ENCODE data around the gene CNKSR2. TPM values are rescaled to one million over a fixed set of nuclear protein-coding genes. Genes with fewer than 3 reads are reported as not detected.

CNKSR2 gene
- 1 to 10 TPM; 2.9 to 3.8 TPM for total RNA-seq

DNA sequence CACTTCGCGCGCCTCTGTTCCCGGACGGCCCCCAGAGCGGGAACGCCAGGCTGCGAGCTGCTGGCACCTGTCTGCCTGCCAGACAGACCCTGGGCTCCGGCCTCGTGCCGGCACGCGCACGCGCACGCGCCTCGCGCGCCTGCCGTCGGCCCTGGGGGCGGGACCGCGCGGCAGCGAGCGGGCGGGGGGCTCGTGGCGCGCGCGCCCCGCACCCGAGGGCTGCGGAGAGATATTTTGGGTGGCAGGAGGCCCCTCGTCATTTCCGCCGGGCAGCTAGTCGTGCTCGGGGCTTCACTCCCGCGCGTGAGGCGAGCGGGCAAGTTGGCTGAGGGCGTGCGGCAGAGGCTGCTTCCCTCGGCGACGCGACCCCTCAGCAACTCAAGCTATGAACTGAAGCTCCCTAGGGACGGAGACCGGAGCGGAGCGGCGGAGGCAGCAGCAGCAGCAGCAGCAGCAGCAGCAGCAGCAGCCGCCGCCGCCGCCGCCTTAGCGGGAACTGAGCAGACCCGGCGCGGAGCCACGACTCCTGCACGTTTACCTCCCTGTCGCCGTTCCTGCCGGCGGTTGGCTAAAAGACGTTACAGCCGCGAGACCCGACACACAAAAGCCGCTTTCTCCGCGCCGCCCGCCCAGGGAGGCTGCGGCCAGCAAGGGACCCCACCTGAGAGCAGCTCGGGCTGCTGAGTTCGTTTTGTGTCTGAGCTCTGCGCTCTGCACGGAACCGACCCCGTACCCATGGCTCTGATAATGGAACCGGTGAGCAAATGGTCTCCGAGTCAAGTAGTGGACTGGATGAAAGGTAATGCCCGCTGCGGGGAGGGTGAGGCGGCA lies at the start of gene CNKSR2:
Gene CNKSR2 (plus strand): TSS at position 256 of the 831 bp plus-strand sequence. CDS start 480 bp downstream, at position 736.
- no peak within 1 kb of the TSS for H3K27ac Mint-ChIP-seq
- DNase-seq = peak; percentile 56
- CTCF ChIA-PET = interaction anchor here (0.6 to 1.5 kb wide), 3 partner anchors 106 to 606 kb away, joined by 3 read pairs; no protein-coding TSS in a partner anchor
- peak within 1 kb of the TSS; percentile 77 for H3K4me3 Mint-ChIP-seq
- POLR2A ChIA-PET = interaction anchor here (2.3 kb wide), 1 partner anchor 64 kb away, joined by 11 read pairs; no protein-coding TSS in a partner anchor
- peaks cover 14% of the 10 kb centered on the region for H3K27me3 Mint-ChIP-seq
- H3K9me3 Mint-ChIP-seq = no peaks in the 10 kb centered on the region
- peaks cover 25% of the 10 kb centered on the region for H3K4me1 Mint-ChIP-seq
- no peaks in the 10 kb centered on the region for H3K36me3 Mint-ChIP-seq (ENCODE audit: low read depth)

GRCh38 chrX:21354725-21355124 lies 19.5 kb upstream of the CNKSR2 start:
- no peak for DNase-seq
- H3K27ac Mint-ChIP-seq = no peak overlapping the region
- H3K9me3 Mint-ChIP-seq = peaks cover 12% of the 10 kb centered on the region
- no peak overlapping the region for H3K4me3 Mint-ChIP-seq
- H3K4me1 Mint-ChIP-seq = no peaks in the 10 kb centered on the region
- H3K36me3 Mint-ChIP-seq (ENCODE audit: low read depth) = no peaks in the 10 kb centered on the region
- CTCF ChIA-PET = no interaction called here
- POLR2A ChIA-PET = no interaction called here
- H3K27me3 Mint-ChIP-seq = no peaks in the 10 kb centered on the region

DNA sequence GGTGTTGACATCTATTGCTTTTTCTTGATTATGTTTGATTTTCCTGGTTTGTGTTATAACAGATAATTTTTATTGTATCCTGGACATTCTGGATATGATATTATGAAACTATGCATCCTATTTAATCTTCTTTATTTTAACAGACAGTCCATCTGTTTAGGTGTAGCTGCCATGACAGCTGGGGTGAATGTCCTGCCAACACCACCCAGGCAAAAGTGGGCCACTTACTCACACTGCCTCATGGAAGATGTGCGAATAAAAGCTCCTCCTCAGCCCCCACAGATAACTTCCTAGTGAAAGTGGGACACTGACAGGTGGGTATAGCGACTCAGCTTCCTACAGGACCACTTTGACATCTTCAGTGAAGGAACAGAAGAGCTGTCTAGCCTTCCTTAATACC lies 18.4 kb upstream of the CNKSR2 start:
- CTCF ChIA-PET = no interaction called here
- H3K27ac Mint-ChIP-seq = no peak overlapping the region
- peaks cover 4% of the 10 kb centered on the region for H3K9me3 Mint-ChIP-seq

GRCh38 chrX:21369613-21370012 lies 4.6 kb upstream of the CNKSR2 start:
- ChIA-PET CTCF (no interaction called here), POLR2A (no interaction called here)
- H3K36me3 Mint-ChIP-seq (ENCODE audit: low read depth) = no peaks in the 10 kb centered on the region
- H3K9me3 Mint-ChIP-seq = no peaks in the 10 kb centered on the region
- no peak overlapping the region for H3K4me3 Mint-ChIP-seq
- H3K27me3 Mint-ChIP-seq = peaks cover 8% of the 10 kb centered on the region
- DNase-seq = no peak
- no peak overlapping the region for H3K27ac Mint-ChIP-seq
- peaks cover 5% of the 10 kb centered on the region for H3K4me1 Mint-ChIP-seq

More for the DNA sequence above, 18.4 kb upstream of the CNKSR2 start:
- Mint-ChIP-seq H3K27me3 (no peaks in the 10 kb centered on the region), H3K4me3 (no peak overlapping the region), H3K36me3 (ENCODE audit: low read depth) (no peaks in the 10 kb centered on the region), H3K4me1 (no peaks in the 10 kb centered on the region)
- DNase-seq = no peak
- POLR2A ChIA-PET = no interaction called here

DNA sequence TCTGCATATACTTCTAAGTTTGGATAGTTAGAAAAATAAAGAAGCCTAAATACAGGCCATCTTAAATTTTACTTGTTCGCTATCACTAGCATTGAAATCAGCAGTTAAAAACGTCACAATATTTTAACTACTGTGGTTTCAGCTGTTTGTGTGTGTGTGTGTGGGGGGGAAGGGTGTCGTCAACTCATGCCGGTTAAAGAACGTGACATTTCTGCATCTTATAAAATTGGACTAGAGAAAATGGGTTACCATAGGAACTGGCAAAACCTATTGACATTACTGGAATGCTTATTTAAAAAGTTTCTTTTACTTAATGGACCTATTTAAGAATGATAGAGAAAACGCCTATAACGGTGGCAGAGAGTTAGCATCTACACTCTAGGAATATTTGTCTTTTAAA lies 1.2 kb upstream of the CNKSR2 start:
- DNase-seq = no peak
- Mint-ChIP-seq H3K27me3 (peaks cover 17% of the 10 kb centered on the region), H3K27ac (no peak overlapping the region), H3K9me3 (no peaks in the 10 kb centered on the region), H3K4me3 (no peak overlapping the region), H3K4me1 (peaks cover 20% of the 10 kb centered on the region), H3K36me3 (ENCODE audit: low read depth) (no peaks in the 10 kb centered on the region)
- ChIA-PET POLR2A (no interaction called here), CTCF (interaction anchor here (1.7 kb wide), 1 partner anchor 107 kb away, joined by 4 read pairs; no protein-coding TSS in a partner anchor)

GRCh38 chrX:21373637-21374162 lies 518 bp upstream of the CNKSR2 start:
- peaks cover 22% of the 10 kb centered on the region for H3K4me1 Mint-ChIP-seq
- peak; percentile 15 for DNase-seq
- H3K9me3 Mint-ChIP-seq = no peaks in the 10 kb centered on the region
- H3K27ac Mint-ChIP-seq = no peak overlapping the region
- POLR2A ChIA-PET = interaction anchor here (2.3 kb wide), 1 partner anchor 65 kb away, joined by 11 read pairs; no protein-coding TSS in a partner anchor
- peaks cover 17% of the 10 kb centered on the region for H3K27me3 Mint-ChIP-seq
- peak overlapping the region; percentile 64 for H3K4me3 Mint-ChIP-seq
- no peaks in the 10 kb centered on the region for H3K36me3 Mint-ChIP-seq (ENCODE audit: low read depth)
- CTCF ChIA-PET = interaction anchor here (0.6 to 1.5 kb wide), 2 partner anchors 106 to 606 kb away, joined by 3 read pairs; no protein-coding TSS in a partner anchor

DNA sequence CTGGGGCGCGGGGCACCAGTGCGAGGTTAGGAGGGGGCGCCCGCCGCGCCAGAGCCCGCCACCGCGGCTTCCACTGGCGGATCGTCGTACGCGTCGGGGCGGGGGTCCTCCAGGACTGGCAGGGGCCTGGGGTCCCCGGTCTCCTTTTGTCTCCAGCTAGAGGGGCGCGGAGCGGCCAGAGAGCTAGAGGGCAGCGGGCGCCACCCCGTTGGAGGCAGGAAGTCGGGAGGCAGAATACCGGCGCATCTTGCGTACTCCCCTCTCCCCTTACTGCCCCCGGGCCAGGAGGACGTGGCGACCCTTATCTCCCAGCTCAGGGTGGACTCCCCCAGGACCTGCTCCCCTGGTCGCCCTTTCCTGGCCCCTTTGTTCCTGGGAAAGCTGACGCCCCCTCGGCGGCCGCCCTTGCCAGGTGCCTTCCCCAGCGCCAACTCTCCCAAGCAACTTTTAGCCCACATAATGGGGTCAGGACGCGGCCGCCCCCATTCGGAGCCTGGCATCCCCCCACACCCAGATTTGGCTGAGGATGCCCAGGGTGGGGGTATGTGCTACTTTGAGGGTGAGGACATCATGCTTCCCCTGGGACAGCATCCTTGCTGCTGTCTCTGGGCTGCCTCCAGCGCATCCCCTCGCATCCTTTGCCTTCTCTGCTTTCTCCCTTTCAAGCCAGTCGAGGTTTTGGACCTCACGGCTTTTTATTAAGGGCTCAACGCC lies 933 bp downstream of the CNKSR2 start:
- no peaks in the 10 kb centered on the region for H3K9me3 Mint-ChIP-seq
- peaks cover 25% of the 10 kb centered on the region for H3K4me1 Mint-ChIP-seq
- no peak for DNase-seq
- H3K27me3 Mint-ChIP-seq = peaks cover 14% of the 10 kb centered on the region
- peak overlapping the region; percentile 77 for H3K4me3 Mint-ChIP-seq
- ChIA-PET CTCF (interaction anchor here (1.0 to 1.5 kb wide), 2 partner anchors 105 to 123 kb away, joined by 3 read pairs; no protein-coding TSS in a partner anchor), POLR2A (interaction anchor here (2.3 kb wide), 1 partner anchor 64 kb away, joined by 11 read pairs; no protein-coding TSS in a partner anchor)
- no peak overlapping the region for H3K27ac Mint-ChIP-seq
- no peaks in the 10 kb centered on the region for H3K36me3 Mint-ChIP-seq (ENCODE audit: low read depth)

DNA sequence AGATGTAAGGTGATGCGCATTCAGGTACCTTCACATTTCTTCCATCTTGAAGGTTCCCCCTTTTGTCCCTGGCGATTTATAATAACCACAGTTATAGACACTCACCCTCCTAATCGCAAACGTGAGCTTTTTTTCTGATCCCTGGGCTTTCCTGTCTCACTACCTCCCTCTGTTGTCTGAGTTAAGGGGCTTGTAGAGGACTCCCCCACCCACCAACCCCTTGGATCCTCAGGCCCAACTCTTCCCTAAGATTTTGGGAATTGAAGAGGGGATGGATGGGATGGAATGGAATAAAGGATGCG lies 1.4 kb downstream of the CNKSR2 start:
- ChIA-PET POLR2A (interaction anchor here (2.3 kb wide), 1 partner anchor 63 kb away, joined by 11 read pairs; no protein-coding TSS in a partner anchor), CTCF (no interaction called here)
- no peak for DNase-seq
- H3K27me3 Mint-ChIP-seq = peaks cover 14% of the 10 kb centered on the region
- H3K4me1 Mint-ChIP-seq = peaks cover 25% of the 10 kb centered on the region
- no peaks in the 10 kb centered on the region for H3K9me3 Mint-ChIP-seq
- peak overlapping the region; percentile 77 for H3K4me3 Mint-ChIP-seq
- no peak overlapping the region for H3K27ac Mint-ChIP-seq
- H3K36me3 Mint-ChIP-seq (ENCODE audit: low read depth) = no peaks in the 10 kb centered on the region

GRCh38 chrX:21376636-21377035 lies 2.4 kb downstream of the CNKSR2 start:
- DNase-seq = no peak
- no peaks in the 10 kb centered on the region for H3K9me3 Mint-ChIP-seq
- peaks cover 25% of the 10 kb centered on the region for H3K4me1 Mint-ChIP-seq
- ChIA-PET POLR2A (no interaction called here), CTCF (no interaction called here)
- no peak overlapping the region for H3K4me3 Mint-ChIP-seq
- peaks cover 11% of the 10 kb centered on the region for H3K27me3 Mint-ChIP-seq
- H3K27ac Mint-ChIP-seq = no peak overlapping the region
- H3K36me3 Mint-ChIP-seq (ENCODE audit: low read depth) = peaks cover 3% of the 10 kb centered on the region

DNA sequence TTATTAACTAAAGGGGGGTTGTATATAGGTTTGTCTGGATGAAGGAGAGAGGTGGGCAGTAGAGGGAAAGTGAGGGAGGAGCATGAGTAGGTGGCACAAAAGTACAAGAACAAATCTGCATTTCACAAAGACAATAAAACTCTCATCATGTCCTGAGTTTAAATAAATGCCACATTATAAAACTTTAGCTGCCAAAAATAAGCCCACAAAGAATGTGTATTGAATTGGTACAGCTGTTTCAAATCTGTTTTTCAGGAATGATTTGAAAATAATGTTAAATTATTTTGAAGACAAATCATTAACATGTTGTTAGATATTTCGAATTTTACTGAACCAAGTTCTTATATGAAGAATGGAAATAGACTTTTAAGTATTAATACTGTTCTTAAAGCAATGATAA lies 5.8 kb downstream of the CNKSR2 start:
- ChIA-PET POLR2A (no interaction called here), CTCF (no interaction called here)
- Mint-ChIP-seq H3K36me3 (ENCODE audit: low read depth) (peaks cover 3% of the 10 kb centered on the region), H3K27ac (no peak overlapping the region), H3K9me3 (no peaks in the 10 kb centered on the region), H3K27me3 (peaks cover 9% of the 10 kb centered on the region), H3K4me1 (peaks cover 20% of the 10 kb centered on the region), H3K4me3 (no peak overlapping the region)
- DNase-seq = no peak

GRCh38 chrX:21382715-21383114 lies 8.5 kb downstream of the CNKSR2 start:
- H3K4me1 Mint-ChIP-seq = peaks cover 5% of the 10 kb centered on the region
- ChIA-PET CTCF (no interaction called here), POLR2A (no interaction called here)
- no peaks in the 10 kb centered on the region for H3K27me3 Mint-ChIP-seq
- no peaks in the 10 kb centered on the region for H3K9me3 Mint-ChIP-seq
- no peak overlapping the region for H3K27ac Mint-ChIP-seq
- DNase-seq = no peak
- H3K4me3 Mint-ChIP-seq = no peak overlapping the region
- H3K36me3 Mint-ChIP-seq (ENCODE audit: low read depth) = peaks cover 3% of the 10 kb centered on the region

DNA sequence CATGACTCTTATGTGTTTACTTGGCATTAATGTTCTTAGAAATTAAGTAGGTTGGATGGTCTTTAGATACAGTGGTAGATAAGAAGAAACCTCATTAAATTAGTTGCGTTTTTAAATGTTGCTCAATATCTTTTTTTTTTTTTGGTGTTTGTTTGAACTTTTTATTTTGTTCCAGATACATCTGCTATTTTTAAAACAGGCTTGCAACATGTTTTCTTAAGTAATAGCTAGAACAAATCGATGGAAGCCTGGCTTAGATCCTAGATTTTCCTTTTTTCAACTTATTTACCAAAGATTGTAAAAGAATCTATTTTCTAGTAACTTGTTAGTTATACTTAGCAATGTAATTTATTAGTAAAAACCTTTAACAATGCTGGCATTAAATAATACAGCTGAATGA lies 9.3 kb downstream of the CNKSR2 start:
- Mint-ChIP-seq H3K27me3 (no peaks in the 10 kb centered on the region), H3K4me3 (no peak overlapping the region), H3K36me3 (ENCODE audit: low read depth) (peaks cover 3% of the 10 kb centered on the region), H3K4me1 (peaks cover 4% of the 10 kb centered on the region), H3K27ac (no peak overlapping the region), H3K9me3 (no peaks in the 10 kb centered on the region)
- POLR2A ChIA-PET = no interaction called here
- CTCF ChIA-PET = no interaction called here
- DNase-seq = no peak

DNA sequence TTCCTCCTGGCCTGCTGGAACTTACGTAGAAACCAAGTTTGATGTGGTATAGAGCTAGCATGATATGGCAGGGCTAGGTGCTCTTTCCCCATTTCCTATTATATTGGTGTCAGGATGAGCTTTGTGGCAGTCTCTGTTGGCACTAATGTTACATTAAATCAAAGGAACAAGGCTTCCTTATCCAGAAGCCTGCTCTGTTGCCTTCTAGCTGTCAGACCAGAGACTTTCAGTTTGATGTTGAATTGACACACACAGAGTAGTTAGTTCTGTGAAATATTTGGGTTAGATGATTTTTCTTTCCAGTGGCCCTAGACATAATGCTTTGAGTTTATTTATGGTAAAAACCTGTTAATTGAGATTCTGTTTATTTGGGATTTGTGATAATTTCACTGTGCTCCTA lies 10.0 kb downstream of the CNKSR2 start:
- no peaks in the 10 kb centered on the region for H3K4me1 Mint-ChIP-seq
- H3K36me3 Mint-ChIP-seq (ENCODE audit: low read depth) = peaks cover 3% of the 10 kb centered on the region
- DNase-seq = no peak
- H3K9me3 Mint-ChIP-seq = no peaks in the 10 kb centered on the region
- CTCF ChIA-PET = no interaction called here
- H3K4me3 Mint-ChIP-seq = no peak overlapping the region
- no peaks in the 10 kb centered on the region for H3K27me3 Mint-ChIP-seq
- no peak overlapping the region for H3K27ac Mint-ChIP-seq
- POLR2A ChIA-PET = no interaction called here
